K562 (cell line): ENCODE measurements around the gene UTP25. TPM values are rescaled to one million over a fixed set of nuclear protein-coding genes. Genes with fewer than 3 reads are reported as not detected.

Source experiments
- ATAC-seq: fragments of 200-7000 bp; cut with Tn5 transposase; 3 replicates; pipeline ENCODE4 v1.9.1; 2020; ENCODE audit warnings: moderate library complexity
- BruUV-seq: library from RNA; stranded (reverse); fragments of 400-500 nt; replicated peaks from 2 replicates; lab custom pipeline; 2021; lab: Mats Ljungman, UMichigan
- CTCF ChIA-PET: fragments of 300-600 bp; formaldehyde crosslinking; extraction: SDS; loops from one replicate; lab custom pipeline; 2021; ENCODE audit warnings: low intra/inter-chr PET ratio; lab: Yijun Ruan, JAX
- POLR2A ChIA-PET: fragments of 300-600, 350-650 bp; sonication (Branson Sonifier 250); formaldehyde crosslinking; extraction: SDS; loops from one replicate; lab custom pipeline; 2021; ENCODE audit warnings: antibody characterized with exemption, inconsistent platforms; lab: Yijun Ruan, JAX
- DNase-seq, 4 experiments: peaks; one replicate each; pipeline versions ENCODE4 v3.0.0 to v3.0.0-alpha.2; 2011 to 2018; ENCODE audit warnings: low spot score in 3 of 4, mixed read lengths in 3 of 4; ENCODE audit errors: extremely low read depth in 1 of 4
- FAIRE-seq: peaks from 2 replicates; lab custom pipeline; 2011; peaks lifted over from hg19 to GRCh38; lab: Jason Lieb, UNC
- H2AFZ ChIP-seq: 2 replicates; pipeline ENCODE4 v1.6.0; 2011; ENCODE audit warnings: low read depth, low read length, control low read depth, inconsistent platforms
- H3K27ac ChIP-seq: fragments of 200-600 bp; 3 replicates; pipeline ENCODE4 v1.8.0; 2011; ENCODE audit warnings: low read depth, mild to moderate bottlenecking, control low read depth, inconsistent platforms, low read length, moderate library complexity, mixed read lengths; ENCODE audit errors: extremely low read depth
- H3K27me3 ChIP-seq, 2 experiments: fragments of 300-600 bp in 1 of 2; 2 replicates in 1 of 2; 3 replicates in 1 of 2; pipeline versions ENCODE4 v1.6.0 to v1.8.0; 2011; ENCODE audit warnings: inconsistent platforms in 2 of 2, low read length in 2 of 2, mild to moderate bottlenecking in 1 of 2, mixed read lengths in 1 of 2, moderate library complexity in 1 of 2; ENCODE audit not compliant: control insufficient read depth in 2 of 2, insufficient read depth in 2 of 2
- H3K36me3 ChIP-seq: fragments of 300-600 bp; 3 replicates; pipeline ENCODE4 v1.8.0; 2011; ENCODE audit warnings: mild to moderate bottlenecking, low read length, inconsistent platforms; ENCODE audit not compliant: control insufficient read depth, insufficient read depth
- H3K4me1 ChIP-seq, 2 experiments: fragments of 200-600 bp in 1 of 2; replicated peaks in 1 of 2; 2 replicates in 1 of 2; 3 replicates in 1 of 2; pipeline versions ENCODE4 v1.5.1 to v1.8.0; 2011; ENCODE audit warnings: inconsistent platforms in 2 of 2, low read length in 2 of 2, mild to moderate bottlenecking in 1 of 2, mixed read lengths in 1 of 2, moderate library complexity in 1 of 2; ENCODE audit not compliant: control insufficient read depth in 2 of 2, insufficient read depth in 2 of 2
- H3K4me2 ChIP-seq: 2 replicates; pipeline ENCODE4 v1.6.1; 2011; ENCODE audit warnings: low read length, control low read depth, inconsistent platforms, mixed read lengths; ENCODE audit not compliant: insufficient read depth
- H3K4me3 ChIP-seq: fragments of 200-600 bp; sonication (generic), shearing (Covaris generic); 2 replicates; pipeline ENCODE4 v1.5.1; 2016; ENCODE audit warnings: control low read depth, inconsistent platforms
- H3K79me2 ChIP-seq: fragments of 200-600 bp; 3 replicates; pipeline ENCODE4 v1.8.0; 2011; ENCODE audit warnings: low read length, inconsistent platforms; ENCODE audit not compliant: control insufficient read depth, insufficient read depth
- H3K9ac ChIP-seq, 2 experiments: 2 replicates each; pipeline versions ENCODE4 v1.6.0 to v1.6.1; 2011; ENCODE audit warnings: low read depth in 2 of 2, low read length in 2 of 2, control low read depth in 1 of 2, inconsistent platforms in 1 of 2, mild to moderate bottlenecking in 1 of 2, mixed read lengths in 1 of 2; ENCODE audit not compliant: insufficient read depth in 1 of 2
- H3K9me1 ChIP-seq: one replicate; pipeline ENCODE4 v1.6.0; 2011; ENCODE audit warnings: inconsistent platforms, mild to moderate bottlenecking, low read length, moderate library complexity; ENCODE audit not compliant: control insufficient read depth, insufficient read depth
- H3K9me3 ChIP-seq: replicated peaks from 2 replicates; pipeline ENCODE4 v1.5.1; 2011; ENCODE audit warnings: low read depth, low read length, inconsistent platforms; ENCODE audit not compliant: control insufficient read depth, insufficient read depth
- H4K20me1 ChIP-seq: replicated peaks from 2 replicates; pipeline ENCODE4 v1.6.1; 2011; ENCODE audit warnings: low read length, inconsistent platforms, mixed read lengths; ENCODE audit not compliant: control insufficient read depth, insufficient read depth
- ARNT ChIP-seq, 2 experiments: fragments of 450-650 bp; IDR thresholded peaks; 2 replicates each; pipeline ENCODE4 v1.6.1; 2016; ENCODE audit warnings: mild to moderate bottlenecking in 1 of 2
- CBX5 ChIP-seq: IDR thresholded peaks from 2 replicates; pipeline ENCODE4 v1.6.1; 2014; ENCODE audit warnings: low read depth, borderline replicate concordance
- FOXK1 ChIP-seq: sonication (generic); formaldehyde crosslinking; IDR thresholded peaks from 2 replicates; pipeline ENCODE4 v1.8.0; 2022; ENCODE audit warnings: missing genetic modification reagents, mild to moderate bottlenecking, borderline replicate concordance
- HDAC2 ChIP-seq: fragments of 450-650 bp; IDR thresholded peaks from 2 replicates; pipeline ENCODE4 v1.6.1; 2016; ENCODE audit warnings: mild to moderate bottlenecking
- MYNN ChIP-seq, 2 experiments: sonication (generic); formaldehyde crosslinking in 1 of 2; IDR thresholded peaks; 2 replicates each; pipeline versions ENCODE4 v1.5.0 to v1.6.1; 2016 to 2020; ENCODE audit warnings: antibody characterized with exemption in 1 of 2, missing genetic modification reagents in 1 of 2
- NUFIP1 ChIP-seq: fragments of 450-650 bp; IDR thresholded peaks from 2 replicates; pipeline ENCODE4 v1.6.1; 2018; ENCODE audit not compliant: partially characterized antibody
- PHF20 ChIP-seq: fragments of 450-650 bp; IDR thresholded peaks from 2 replicates; pipeline ENCODE4 v1.6.1; 2018; ENCODE audit not compliant: partially characterized antibody
- POLR2H ChIP-seq: IDR thresholded peaks from 2 replicates; pipeline ENCODE4 v1.6.1; 2016; ENCODE audit warnings: missing genetic modification characterization, low read depth, mild to moderate bottlenecking, control low read depth, missing compliant biosample characterization, moderate library complexity
- RUNX1 ChIP-seq: sonication (generic); IDR thresholded peaks from 2 replicates; pipeline ENCODE4 v1.6.1; 2016; ENCODE audit warnings: antibody characterized with exemption, low read depth
- TCF7 ChIP-seq: sonication (generic); IDR thresholded peaks from 2 replicates; pipeline ENCODE4 v1.6.1; 2016; ENCODE audit warnings: antibody characterized with exemption, borderline replicate concordance
- XRCC4 ChIP-seq: IDR thresholded peaks from one replicate; pipeline ENCODE4 v1.6.1; 2011; ENCODE audit not compliant: insufficient read depth, insufficient read length; ENCODE audit errors: extremely low read depth
- ZBTB1 ChIP-seq: sonication (generic); formaldehyde crosslinking; IDR thresholded peaks from 2 replicates; pipeline ENCODE4 v1.8.1; 2023; ENCODE audit warnings: missing genetic modification reagents, low read depth, mild to moderate bottlenecking, borderline replicate concordance
- ZFP30 ChIP-seq: fragments of 250-450 bp; sonication (Bioruptor Pico); IDR thresholded peaks from 2 replicates; pipeline ENCODE4 v1.8.0; 2022; ENCODE audit warnings: moderate library complexity, mild to moderate bottlenecking, inconsistent platforms, borderline replicate concordance
- ZNF583 ChIP-seq: fragments of 250-450 bp; sonication (Bioruptor Pico); IDR thresholded peaks from 2 replicates; pipeline ENCODE4 v1.4.0; 2020
- WGBS: fragments of 100-300 bp; shearing (Covaris generic); methylation state at CpG from one replicate; pipeline ENCODE4 v1.1.6; 2016; ENCODE audit warnings: low coverage, mixed read lengths; ENCODE audit not compliant: insufficient coverage; ENCODE audit errors: missing lambda C conversion rate; 5-methylcytosine and 5-hydroxymethylcytosine counted together
- in situ Hi-C: fragments of 300-500 bp; cut with MboI; formaldehyde crosslinking; loops from 4 replicates; pipeline ENCODE4 v1.15.0; 2018; ENCODE audit warnings: inconsistent platforms, mixed read lengths
- intact Hi-C: fragments of 100-400 bp; cut with micrococcal nuclease; formaldehyde crosslinking; loops from 2 replicates; pipeline ENCODE4 v1.14.2; 2022
- polyA plus RNA-seq, 8 experiments: library from polyadenylated mRNA; depleted of rRNA in 4 of 8; stranded (reverse) in 5 of 8; unstranded in 3 of 8; fragments of >200 nt; fragmentation: Nextera tagmentation in 2 of 8; fragmentation: Illumina TruSeq in 1 of 8; extraction: Ambion mirVana in 2 of 8; extraction: Trizol in 1 of 8; gene quantifications; 2 replicates each; pipeline versions ENCODE4 v1.2.1 to v1.2.3, GENCODE V29; 2011 to 2014; ENCODE audit warnings: inconsistent platforms in 1 of 8, missing spikeins in 1 of 8
- total RNA-seq, 7 experiments: library from RNA; depleted of rRNA in 6 of 7; stranded (reverse); fragments of >200 nt in 6 of 7; fragmentation: Illumina TruSeq in 2 of 7; extraction: Trizol in 2 of 7; gene quantifications; 2 replicates each; pipeline versions ENCODE4 v1.2.1 to v1.2.3, GENCODE V29; 2011 to 2021; ENCODE audit warnings: low replicate concordance in 1 of 7
- TF ChIP-seq, protein P1 (sequence below): fragments of 450-650 bp; formaldehyde crosslinking; IDR thresholded peaks from 2 replicates; pipeline ENCODE4 v1.4.0; 2020; ENCODE audit warnings: mild to moderate bottlenecking, moderate library complexity
- TF ChIP-seq, protein P2 (sequence below): fragments of 450-650 bp; formaldehyde crosslinking; IDR thresholded peaks from 2 replicates; pipeline ENCODE4 v1.4.0; 2020; ENCODE audit warnings: mild to moderate bottlenecking, moderate library complexity
- TF ChIP-seq, protein P3 (sequence below), 2 experiments: fragments of 450-650 bp in 1 of 2; sonication (generic) in 1 of 2; formaldehyde crosslinking; conservative IDR thresholded peaks; 2 replicates each; pipeline versions ENCODE4 v1.4.0 to v1.8.1; 2020 to 2022; ENCODE audit warnings: mild to moderate bottlenecking in 1 of 2, missing genetic modification reagents in 1 of 2

The UTP25 gene
- total and polyA plus RNA-seq, 9 of the 15 experiments (the other 6 are each of a cell fraction or from before 2014, with no cell fraction given), result 5.7 to 17.6 (median 12.0) TPM

DNA sequence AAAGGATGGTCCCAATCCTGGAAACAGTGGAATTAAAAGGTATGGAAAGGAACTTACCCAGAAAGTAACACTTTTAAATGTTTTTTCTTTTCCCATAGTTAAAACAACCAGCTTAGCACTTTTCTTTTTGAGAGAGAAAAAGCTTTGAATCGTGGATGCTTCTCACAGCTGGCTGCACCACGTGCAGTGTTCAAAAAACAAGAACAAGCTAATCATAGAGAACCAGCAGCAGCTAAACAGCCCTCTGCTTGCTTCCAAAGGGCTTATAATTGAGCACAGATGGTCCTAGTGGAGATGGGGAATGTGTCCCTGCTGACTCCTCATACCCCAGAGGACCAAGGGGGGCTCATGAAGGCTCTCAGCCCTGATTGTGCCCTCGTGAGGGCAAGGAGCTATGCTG, 26.4 kb downstream of the UTP25 start (continued):
- TF ChIP-seq, protein P1, sequence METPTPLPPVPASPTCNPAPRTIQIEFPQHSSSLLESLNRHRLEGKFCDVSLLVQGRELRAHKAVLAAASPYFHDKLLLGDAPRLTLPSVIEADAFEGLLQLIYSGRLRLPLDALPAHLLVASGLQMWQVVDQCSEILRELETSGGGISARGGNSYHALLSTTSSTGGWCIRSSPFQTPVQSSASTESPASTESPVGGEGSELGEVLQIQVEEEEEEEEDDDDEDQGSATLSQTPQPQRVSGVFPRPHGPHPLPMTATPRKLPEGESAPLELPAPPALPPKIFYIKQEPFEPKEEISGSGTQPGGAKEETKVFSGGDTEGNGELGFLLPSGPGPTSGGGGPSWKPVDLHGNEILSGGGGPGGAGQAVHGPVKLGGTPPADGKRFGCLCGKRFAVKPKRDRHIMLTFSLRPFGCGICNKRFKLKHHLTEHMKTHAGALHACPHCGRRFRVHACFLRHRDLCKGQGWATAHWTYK (CRISPR knock-in tag), result no peak
- TF ChIP-seq TCF7 (no peak), HDAC2 (no peak), POLR2H (no peak)
- TF ChIP-seq, all 486 proteins: peak for 0

GRCh38 chr1:209855006-209855405, 27.2 kb downstream of the UTP25 start:
- ATAC-seq (no peak), FAIRE-seq (no peak), DNase-seq (no peak)
- 81% methylated on average over 8 of the region's 8 CpGs for WGBS
- Histone ChIP-seq H3K4me1 (no peaks in the 10 kb centered on the region), H3K27ac (no peak overlapping the region), H4K20me1 (no peaks in the 10 kb centered on the region), H3K79me2 (no peaks in the 10 kb centered on the region), H3K9me1 (no peaks in the 10 kb centered on the region), H2AFZ (no peak overlapping the region), H3K27me3 (no peaks in the 10 kb centered on the region), H3K4me2 (no peak overlapping the region), H3K9me3 (no peaks in the 10 kb centered on the region), H3K4me3 (no peak overlapping the region), H3K36me3 (peaks cover 43% of the 10 kb centered on the region), H3K9ac (no peak overlapping the region)
- intact Hi-C loops, result no loop called here
- CTCF ChIA-PET, result no interaction called here
- POLR2A ChIA-PET, result interaction anchor here (1.0 to 1.8 kb wide), 4 partner anchors 9 to 15 kb away, joined by 3 to 8 read pairs (median 6); no protein-coding TSS in a partner anchor
- in situ Hi-C loops, result loop anchor here (10.0 to 25.0 kb wide), 2 partner anchors 460 to 1282 kb away; partner anchors contain the start of gene KCNH1
- no TSS peak for BruUV-seq
- TF ChIP-seq ZFP30 (CRISPR knock-in tag), result no peak
- TF ChIP-seq ZBTB1 (CRISPR knock-in tag), result no peak
- TF ChIP-seq, protein P2, sequence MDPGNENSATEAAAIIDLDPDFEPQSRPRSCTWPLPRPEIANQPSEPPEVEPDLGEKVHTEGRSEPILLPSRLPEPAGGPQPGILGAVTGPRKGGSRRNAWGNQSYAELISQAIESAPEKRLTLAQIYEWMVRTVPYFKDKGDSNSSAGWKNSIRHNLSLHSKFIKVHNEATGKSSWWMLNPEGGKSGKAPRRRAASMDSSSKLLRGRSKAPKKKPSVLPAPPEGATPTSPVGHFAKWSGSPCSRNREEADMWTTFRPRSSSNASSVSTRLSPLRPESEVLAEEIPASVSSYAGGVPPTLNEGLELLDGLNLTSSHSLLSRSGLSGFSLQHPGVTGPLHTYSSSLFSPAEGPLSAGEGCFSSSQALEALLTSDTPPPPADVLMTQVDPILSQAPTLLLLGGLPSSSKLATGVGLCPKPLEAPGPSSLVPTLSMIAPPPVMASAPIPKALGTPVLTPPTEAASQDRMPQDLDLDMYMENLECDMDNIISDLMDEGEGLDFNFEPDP (CRISPR knock-in tag), result no peak
- no peak for TF ChIP-seq ARNT (IDR thresholded peaks at IDR 0.05)
- no peak for TF ChIP-seq NUFIP1
- no peak for TF ChIP-seq PHF20
- no peak for TF ChIP-seq MYNN (IDR thresholded peaks at IDR 0.05)
- no peak for TF ChIP-seq MYNN (CRISPR knock-in tag; IDR thresholded peaks at IDR 0.05)
- TF ChIP-seq, protein P3, sequence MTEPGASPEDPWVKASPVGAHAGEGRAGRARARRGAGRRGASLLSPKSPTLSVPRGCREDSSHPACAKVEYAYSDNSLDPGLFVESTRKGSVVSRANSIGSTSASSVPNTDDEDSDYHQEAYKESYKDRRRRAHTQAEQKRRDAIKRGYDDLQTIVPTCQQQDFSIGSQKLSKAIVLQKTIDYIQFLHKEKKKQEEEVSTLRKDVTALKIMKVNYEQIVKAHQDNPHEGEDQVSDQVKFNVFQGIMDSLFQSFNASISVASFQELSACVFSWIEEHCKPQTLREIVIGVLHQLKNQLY (CRISPR knock-in tag; conservative IDR thresholded peaks at IDR 0.05), result no peak
- TF ChIP-seq CBX5, result no peak
- no peak for TF ChIP-seq RUNX1
- TF ChIP-seq XRCC4, result no peak
- TF ChIP-seq FOXK1 (CRISPR knock-in tag), result no peak
- TF ChIP-seq ZNF583 (CRISPR knock-in tag), result no peak
